HG03064 (cell line): ENCODE data around the gene MS4A10.
"Not testable (repeated sequence)": the region's sequence is repeated elsewhere in the genome, so short reads cannot be mapped to it uniquely, and the experiment has no call there.

ENCODE experiments used
- ATAC-seq: cut with Tn5 transposase; IDR thresholded peaks from one replicate; pipeline ENCODE4 v1.9.1; 2021; ENCODE audit warnings: low read depth; ENCODE audit not compliant: unreplicated experiment

MS4A10 gene

DNA sequence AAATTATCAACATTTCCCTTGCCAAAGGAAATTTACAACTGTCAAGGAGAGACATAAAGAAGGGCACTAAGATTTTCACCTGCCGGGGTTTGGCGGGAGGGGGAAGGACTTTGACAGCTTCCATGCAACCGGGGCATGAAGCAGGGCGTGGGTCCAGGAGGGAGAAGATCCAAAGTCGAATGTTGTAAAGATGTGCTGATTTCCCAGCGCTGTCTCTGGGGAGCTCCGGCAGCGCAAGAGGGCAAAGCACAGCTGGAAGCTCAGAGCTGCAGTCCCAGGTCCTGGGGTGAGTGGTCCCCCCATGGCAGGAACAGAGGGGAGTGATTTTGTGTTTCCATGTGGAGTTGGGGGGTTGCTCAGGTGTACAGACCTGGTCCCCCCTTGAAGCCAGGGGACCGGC, at the start of gene MS4A10:
Gene MS4A10 (plus strand): TSS at position 198 of the 400 bp plus-strand sequence. CDS start 5,003 bp downstream, outside the sequence.
- ATAC-seq, result no peak

DNA sequence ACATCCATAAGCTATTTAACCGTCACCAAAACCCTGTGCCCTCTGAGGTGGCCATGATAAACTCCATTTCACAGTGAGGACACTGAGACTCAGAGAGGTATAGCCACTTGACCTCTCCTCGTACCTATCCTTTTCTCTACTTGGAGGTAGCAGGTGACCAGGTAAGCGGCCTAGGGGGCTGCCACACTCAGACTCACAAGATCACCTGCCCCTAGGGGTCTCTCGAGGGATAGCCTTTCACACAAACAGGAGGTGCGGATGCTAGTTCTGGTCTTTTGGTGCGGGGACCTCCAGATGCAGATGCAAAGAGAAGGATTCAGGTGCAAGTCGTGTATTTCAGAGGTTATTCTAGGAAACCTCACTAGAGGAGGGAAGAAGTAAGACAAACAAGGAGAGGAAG, 46.0 kb upstream of the MS4A10 start:
- ATAC-seq, result no peak

DNA sequence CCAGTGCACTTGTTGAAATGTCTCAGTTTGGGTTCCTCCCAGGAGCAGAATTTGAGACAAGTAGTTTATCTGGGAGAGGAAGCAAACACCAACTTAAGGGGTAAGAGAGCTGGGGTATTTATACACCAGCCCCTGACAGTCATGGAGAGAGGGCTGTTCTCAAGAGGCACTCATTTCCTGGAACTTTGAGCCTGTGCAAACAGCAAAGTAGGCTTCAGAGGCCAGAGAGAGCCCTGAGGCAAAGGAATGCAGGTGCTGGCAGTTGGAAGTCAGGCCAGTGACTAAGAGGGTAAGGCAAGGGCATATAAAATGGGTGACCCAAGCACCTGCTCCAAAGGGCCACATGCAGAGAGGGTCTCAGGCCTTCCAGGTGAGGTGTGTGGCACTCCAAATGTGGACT, 44.6 kb upstream of the MS4A10 start:
- ATAC-seq, result no peak

DNA sequence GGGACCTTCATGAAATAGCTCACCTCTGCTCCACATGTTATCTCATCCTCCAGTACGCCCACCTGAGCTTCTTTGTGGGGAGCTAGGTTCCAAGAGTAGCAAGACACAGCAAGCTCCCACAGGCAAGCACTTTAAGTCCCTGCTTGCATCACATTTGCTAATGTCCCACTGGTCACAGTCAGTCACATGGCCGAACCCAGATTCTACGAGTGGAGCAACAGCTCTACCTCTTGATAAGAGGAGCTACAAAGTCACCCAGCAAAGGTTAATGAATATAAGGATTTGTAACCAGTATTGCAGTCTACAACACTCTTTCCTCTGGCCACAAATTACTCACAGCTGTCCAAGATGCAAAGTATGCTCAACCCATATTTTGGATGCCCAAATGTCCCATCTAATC, 43.7 kb upstream of the MS4A10 start:
- no peak for ATAC-seq

DNA sequence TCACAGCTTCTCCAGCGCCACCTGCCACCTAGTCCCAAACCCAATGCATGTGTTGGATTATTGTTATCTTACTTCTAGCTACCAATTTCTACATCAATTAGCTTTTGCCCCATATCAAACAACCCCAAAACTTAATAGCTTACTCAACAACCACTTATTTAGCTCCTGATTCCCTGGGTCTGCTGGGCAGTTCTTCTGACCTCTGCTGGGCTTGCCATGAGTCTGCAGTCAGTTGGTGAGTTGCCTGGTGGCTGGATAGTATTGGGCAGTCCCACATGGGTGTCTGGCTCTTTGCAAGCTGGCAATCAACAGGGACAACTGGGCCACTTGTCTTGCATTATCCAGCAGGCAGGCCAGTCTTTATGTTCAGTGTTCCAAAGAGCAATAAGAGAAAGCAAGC, 42.1 kb upstream of the MS4A10 start:
- no peak for ATAC-seq

DNA sequence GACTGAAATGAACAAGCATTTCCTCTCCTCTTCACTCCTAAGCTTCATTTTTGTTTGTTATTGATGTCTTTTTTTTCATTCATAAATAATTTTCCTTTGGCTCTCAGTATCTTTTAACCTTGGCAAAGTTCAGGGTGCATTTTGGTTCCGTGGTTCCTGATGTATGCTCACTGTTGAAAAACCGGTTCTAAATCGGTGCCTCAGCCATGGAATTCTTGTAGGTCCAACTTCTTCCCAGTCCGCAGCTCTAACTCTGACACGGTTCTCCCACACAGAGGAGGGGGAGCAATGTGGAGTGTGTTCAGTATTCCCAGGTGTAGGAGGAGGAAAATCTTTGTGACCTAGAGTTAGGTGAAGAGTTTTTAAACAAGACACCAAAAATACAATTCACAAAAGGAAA, 41.0 kb upstream of the MS4A10 start:
- ATAC-seq, result no peak

DNA sequence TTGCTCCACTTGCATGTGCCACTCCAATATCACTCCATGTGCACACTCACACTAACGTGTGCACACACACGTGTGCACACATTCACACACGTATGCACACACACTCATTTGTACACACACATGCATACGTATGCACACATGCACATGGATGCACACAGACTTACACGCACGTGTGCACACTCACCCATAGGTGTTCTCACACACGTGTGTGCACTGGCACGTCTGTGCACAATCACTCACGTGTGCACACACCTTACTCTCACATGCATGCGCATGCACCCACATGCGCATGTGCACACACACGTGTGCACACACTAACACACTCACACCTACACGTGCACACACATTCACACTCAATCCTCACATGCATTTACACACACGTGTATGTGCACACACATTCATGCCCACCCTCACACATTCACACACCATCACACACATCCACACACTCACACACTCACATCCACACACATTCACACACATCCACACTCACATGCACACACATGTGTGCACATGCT, 37.7 kb upstream of the MS4A10 start:
- no peak for ATAC-seq

DNA sequence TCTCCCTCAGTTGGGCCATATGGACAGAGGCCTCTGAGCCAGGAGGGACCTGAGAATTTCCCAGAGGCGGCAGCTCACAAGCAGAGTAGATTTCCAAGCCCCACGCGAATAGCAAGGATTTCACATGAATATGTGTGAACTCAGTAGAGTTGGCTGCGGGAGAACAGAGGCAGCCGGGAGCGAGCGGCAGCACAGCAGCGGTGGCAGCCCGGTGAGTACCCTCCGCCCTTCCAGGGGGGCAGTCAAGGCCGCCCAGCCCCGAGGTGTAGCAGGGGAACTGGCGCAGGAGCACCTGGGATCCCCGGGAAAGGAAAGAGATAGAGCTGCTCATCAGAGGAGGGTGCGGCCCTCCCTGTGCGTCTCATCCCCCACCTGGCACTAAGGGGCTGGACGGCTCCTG, 36.9 kb upstream of the MS4A10 start:
- ATAC-seq, result no peak

DNA sequence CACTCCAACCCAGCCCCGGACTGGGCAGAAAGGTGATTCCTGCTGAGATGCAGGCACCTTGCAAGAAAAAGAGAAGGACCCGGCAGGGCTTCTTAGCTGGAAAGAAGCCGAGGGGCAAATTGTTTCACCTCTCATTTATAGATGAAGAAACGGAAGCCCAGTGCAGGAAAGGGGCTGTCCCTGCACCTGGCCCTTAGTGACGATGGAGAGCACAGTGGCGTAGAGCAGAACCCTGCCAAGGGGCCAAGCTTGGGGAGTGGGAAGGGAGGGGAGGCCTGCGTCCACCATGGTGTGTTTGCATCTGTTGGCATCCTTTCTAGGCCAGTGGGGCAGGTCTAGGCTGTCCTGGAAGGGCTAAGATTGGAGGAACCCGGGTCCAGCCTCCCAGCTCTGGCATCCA, 36.3 kb upstream of the MS4A10 start:
- no peak for ATAC-seq

DNA sequence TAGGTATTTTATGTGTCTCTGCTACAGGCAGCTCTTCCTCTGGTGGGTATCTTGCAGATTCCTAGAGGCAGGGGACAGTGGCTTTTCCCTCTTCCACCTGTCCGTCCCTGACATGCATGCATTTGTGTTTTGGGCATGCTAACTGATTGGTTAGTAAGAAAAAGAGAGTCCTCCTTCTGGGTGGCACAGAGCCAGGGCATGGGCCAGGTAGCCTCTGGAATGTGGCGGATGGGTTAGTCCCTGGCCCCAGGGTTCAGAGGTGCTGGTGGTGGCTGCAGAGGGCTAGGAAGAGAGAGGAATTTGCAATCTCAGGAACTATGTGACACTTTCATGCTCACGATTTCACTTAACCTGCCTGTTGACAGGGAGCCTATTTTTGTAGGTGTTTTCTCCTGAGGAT, 34.2 kb upstream of the MS4A10 start:
- no peak for ATAC-seq

DNA sequence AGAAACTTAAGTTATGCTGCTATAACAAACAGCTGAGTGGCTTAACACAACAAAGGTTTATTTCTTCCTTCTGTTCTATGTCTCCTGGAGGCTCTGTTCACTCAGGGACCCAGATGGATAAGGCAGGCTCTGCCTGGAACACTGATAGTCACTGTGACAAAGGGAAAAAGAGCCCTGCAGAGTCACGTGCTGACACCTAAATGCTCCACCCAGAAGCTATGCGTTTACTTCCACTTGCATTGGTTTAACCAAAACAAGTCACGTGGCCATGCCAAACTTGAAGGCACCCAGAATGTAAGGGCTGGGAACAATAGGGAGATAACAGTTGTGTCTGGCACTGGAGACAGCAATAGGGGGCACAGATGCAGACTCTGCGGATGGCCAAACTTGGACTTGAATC, 31.8 kb upstream of the MS4A10 start:
- no peak for ATAC-seq

DNA sequence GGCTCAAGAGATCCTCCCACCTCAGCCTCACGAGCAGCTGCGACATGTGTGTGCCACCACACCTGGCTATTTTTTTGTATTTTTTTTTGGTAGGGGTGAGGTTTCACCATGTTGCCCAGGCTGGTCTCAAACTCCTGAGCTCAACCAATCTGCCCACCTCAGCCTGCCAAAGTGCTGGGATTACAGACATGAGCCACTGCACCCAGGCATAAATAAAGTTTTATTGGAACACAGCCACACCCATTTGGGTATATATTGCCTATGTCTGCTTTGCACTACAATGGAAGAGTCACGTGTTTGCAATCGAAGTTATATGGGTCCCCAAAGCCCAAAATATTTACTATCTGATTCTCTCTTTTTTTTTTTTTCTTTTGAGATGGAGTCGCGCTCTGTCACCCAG, 30.2 kb upstream of the MS4A10 start:
- no peak for ATAC-seq

DNA sequence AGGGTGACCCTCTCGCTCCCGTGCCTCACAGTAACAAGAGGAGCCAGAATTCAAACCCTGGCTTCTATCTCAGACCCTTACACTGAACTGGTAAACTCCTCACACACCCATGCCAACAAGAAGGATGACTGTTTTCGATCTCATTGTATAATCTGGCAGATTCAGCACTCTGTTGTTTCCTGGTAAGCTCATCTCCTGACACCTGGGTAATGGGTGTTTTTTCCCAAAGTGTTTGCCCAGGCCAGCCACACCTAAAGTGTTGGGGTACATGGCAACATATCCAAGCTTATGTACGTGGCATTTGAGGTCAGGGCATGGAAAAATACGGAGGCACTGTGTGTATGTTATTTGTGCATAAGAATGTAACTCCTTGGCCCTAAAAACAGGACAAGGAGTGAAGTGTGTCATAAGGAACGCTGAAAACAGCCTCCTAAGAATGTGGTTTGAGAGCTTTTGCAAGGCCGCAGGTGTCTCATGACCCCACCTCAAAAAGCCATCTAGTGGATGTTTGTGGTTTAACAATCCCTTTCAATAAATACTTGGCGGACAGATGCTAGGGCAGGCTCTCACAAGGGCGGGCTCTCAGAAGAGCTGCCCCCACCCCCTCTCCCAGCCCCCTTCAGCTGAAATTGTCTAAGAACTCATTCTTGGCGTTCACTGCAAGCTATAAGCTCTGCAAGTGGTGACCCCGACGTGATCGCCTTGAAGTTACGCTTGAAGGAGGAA, 28.7 kb upstream of the MS4A10 start, which contains the start of gene MS4A15:
Gene MS4A15 (plus strand): TSS at position 561 of the 726 bp plus-strand sequence. CDS start 6,867 bp downstream, outside the sequence.
- ATAC-seq, result no peak

DNA sequence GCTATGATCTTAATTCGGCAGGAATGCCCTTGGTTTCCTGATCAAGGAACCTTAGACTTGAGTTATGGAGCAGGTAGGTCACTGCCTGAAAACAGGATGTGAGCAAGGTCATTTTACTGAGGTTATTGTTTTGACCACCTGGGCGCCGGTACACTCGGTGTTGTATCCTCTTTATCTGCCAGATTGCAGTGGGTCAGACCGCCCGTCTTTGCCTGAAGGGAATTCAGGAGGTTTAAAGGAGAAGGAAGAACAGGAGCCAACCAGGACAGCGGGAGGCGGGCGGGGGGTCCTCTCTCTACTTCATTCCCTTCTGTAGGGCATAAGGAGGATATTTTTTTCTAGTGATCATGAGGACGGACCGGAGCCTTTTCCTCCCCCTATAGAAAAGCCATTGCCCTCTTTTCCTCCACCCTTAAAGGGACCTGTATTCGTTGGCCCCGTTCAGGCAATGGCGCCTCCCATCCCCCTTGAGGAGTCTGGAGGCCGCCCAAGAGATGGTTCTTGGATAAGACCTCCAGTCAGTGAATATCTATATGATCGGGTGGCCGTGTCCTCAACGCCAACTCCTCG, 27.8 kb upstream of the MS4A10 start:
- ATAC-seq, result no peak

DNA sequence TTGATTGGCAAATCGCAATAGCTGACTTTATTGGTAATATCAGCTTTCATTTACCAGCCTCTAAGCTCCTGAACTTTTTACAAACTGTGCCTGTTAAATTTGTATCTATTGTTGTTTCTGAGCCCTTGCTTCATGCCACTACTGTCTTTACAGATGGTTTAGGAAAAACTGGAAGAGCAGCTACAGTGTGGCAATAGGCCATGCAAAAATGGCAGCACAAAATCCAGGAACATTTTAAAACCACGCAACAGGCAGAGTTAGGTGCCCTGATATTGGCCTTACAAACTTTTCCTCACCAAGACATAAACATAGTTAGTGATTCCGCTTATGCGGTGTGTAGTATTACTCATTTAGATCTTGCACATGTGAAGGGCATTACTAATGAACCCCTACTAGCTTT, 26.5 kb upstream of the MS4A10 start:
- ATAC-seq, result not testable (repeated sequence)

DNA sequence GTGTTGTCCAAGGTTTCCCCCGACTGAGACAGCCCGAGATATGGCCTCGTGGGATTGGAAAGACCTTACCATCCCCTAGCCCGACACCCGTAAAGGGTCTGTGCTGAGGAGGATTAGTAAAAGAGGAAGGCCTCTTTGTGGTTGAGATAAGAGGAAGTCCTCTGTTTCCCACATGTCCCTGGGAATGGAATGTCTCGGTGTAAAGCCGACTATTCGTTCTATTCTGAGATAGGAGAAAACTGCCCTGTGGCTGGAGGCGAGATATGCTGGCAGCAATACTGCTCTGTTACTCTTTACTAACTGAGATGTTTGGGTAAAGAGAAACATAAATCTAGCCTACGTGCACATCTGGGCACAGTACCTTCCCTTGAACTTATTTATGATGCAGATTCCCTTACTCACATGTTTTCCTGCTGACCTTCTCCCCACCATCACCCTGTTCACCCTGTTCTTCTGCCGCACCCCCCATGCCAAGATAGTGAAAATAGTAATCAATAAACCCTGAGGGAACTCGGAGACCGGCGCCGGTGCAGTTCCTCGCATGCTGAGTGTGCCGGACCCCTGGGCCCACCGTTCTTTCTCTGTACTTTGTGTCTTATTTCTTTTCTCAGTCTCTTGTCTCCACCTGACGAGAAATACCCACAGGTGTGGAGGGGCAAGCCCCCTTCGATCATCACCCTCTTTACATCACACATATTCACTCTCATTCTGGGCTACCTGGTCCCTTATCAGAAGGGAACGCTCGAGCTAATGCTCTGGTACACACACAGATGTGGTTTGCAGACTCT, 25.5 kb upstream of the MS4A10 start:
- not testable (repeated sequence) for ATAC-seq

DNA sequence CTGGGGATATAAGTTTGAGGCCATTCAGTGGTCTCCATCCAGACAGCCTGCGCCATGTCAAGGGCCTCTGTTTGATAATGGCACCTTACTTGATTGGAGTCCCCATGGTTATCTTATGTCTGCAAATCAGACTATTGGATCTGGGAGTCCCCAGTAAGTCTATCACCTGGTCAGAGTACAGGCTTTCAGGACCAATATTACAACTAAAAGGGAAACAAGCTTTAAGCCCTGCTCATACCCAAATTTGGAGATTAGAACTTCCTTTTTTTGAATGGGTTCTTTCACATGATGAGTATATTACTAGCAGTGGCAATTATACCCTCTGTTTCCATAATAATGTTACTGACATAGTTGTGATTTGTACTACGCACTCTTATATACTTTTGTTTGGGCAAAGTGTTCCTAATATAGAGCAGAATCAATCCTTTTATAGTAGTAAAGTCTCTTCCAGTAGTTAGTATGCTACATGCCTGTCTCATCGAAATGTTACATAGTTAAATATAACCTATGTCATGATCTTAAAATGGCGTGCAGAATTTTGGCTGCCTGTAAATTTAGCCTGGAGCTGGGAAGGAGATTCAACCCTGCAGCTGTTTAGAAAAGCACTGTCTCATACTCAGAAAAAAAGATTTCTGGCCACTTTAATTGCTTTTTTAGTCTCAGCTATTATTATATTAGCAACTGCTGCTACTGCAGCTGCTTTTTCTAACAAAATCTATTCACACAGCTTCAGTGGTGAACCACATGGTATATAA, 23.5 kb upstream of the MS4A10 start:
- no peak for ATAC-seq

DNA sequence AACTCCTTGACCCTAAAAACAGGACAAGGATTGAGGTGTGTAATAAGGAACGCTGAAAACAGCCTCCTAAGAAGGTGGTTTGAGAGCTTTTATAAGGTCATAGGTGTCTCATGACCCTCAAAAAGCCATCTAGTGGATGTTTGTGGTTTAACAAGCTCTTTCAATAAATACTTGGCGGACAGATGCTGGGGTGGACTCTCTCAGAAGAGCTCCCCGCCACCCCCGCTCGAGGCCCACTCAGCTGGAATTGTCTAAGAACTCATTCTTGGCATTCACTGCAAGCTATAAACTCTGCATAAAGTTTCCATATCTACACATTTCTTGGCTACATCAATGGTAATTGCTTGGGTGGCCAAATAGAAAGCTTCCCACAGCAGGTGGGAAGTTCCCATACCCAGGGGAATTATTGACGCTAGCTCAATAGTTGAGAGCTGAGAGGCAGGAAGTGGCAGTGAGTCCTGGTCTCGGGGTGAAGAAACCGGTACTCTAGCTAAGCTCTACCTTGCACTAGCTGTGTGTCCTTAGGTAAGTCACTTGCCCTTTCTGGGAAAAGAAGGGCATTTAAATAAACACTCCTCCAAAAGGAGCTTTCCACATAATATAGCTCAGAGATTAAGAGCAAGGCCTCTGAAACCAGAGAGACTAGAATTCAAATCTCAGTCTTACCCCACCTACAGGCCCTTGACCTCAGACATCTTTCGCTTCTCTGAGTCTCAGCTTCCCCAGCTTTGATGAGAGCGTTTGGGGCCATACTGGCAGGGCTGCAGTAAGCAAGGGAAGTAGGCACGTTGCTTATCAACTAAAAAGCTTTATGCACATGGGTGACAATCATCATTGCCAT, 22.1 kb upstream of the MS4A10 start:
- ATAC-seq, result peak; percentile 63

DNA sequence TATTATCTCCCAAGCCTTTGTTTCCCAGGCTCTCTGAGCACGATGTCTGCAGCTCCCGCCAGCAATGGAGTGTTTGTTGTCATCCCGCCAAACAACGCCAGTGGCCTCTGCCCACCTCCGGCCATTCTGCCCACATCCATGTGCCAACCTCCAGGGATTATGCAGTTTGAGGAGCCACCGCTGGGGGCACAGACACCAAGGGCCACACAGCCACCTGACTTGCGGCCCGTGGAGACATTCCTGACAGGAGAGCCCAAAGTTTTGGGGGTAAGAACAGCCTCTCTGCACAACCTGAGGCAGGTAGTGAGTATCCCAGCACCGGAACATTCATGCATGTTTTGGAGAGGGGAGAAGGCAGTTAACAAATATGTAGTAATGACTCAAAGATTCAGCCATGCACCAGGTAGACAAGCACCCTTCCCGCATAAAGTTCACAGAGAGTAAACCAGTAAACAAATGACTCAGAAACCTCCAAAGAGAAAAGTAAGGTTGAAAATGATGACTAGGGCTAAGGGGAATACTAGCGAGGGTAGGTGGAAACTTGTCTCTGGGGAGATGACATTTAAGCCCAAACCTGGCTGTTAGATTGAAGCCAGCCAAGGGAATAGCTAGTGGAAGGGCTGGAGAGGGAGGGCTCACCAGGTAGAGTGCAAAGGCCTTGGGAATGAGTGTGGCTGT, 21.3 kb upstream of the MS4A10 start:
- ATAC-seq, result no peak
